ENCODE measurements around the gene DDX39A.
A peak's percentile ranks its signal among the peaks of the same experiment; 100 is the strongest.
"Not testable (repeated sequence)": the region's sequence is repeated elsewhere in the genome, so short reads cannot be mapped to it uniquely, and the experiment has no call there.

Gene DDX39A

GRCh38 chr19:14385492-14385891 is 33.6 kb downstream of the DDX39A start:
- no peak for DNase-seq (ENCODE audit: low read depth)

GRCh38 chr19:14383661-14384555 is 35.2 kb downstream of the DDX39A start:
- peak; percentile 46 for DNase-seq (ENCODE audit: low read depth)

- DNase-seq (ENCODE audit: low read depth): peak; percentile 65
Observed at GRCh38 chr19:14381689-14382474, 37.3 kb downstream of the DDX39A start.

GRCh38 chr19:14379294-14380065 is 39.7 kb downstream of the DDX39A start:
- no peak for DNase-seq (ENCODE audit: low read depth)

GRCh38 chr19:14378890-14379289 is 40.3 kb downstream of the DDX39A start:
- no peak for DNase-seq (ENCODE audit: low read depth)

- DNase-seq (ENCODE audit: low read depth): no peak
Observed at GRCh38 chr19:14377883-14378328, 41.2 kb downstream of the DDX39A start.

- DNase-seq (ENCODE audit: low read depth): no peak
Observed at GRCh38 chr19:14375582-14376291, 43.4 kb downstream of the DDX39A start.

- peak; percentile 55 for DNase-seq (ENCODE audit: low read depth)
Observed at GRCh38 chr19:14375055-14375581, 44.0 kb downstream of the DDX39A start.

- DNase-seq (ENCODE audit: low read depth): not testable (repeated sequence)
Observed at GRCh38 chr19:14374313-14374712, 44.8 kb downstream of the DDX39A start.

GRCh38 chr19:14372384-14373077 is 46.6 kb downstream of the DDX39A start:
- DNase-seq (ENCODE audit: low read depth): not testable (repeated sequence)

- no peak for DNase-seq (ENCODE audit: low read depth)
Observed at GRCh38 chr19:14371301-14371821, 47.8 kb downstream of the DDX39A start.

- DNase-seq (ENCODE audit: low read depth): no peak
Observed at GRCh38 chr19:14370940-14371280, 48.2 kb downstream of the DDX39A start.

GRCh38 chr19:14370169-14370939 is 48.8 kb downstream of the DDX39A start:
- DNase-seq (ENCODE audit: low read depth): no peak

- DNase-seq (ENCODE audit: low read depth): peak; percentile 70
Observed at GRCh38 chr19:14369399-14370168, 49.6 kb downstream of the DDX39A start.

GRCh38 chr19:14368011-14368513 is 51.1 kb downstream of the DDX39A start:
- DNase-seq (ENCODE audit: low read depth): no peak

- no peak for DNase-seq (ENCODE audit: low read depth)
Observed at GRCh38 chr19:14367016-14367415, 52.1 kb downstream of the DDX39A start.

GRCh38 chr19:14366529-14366928 is 52.6 kb downstream of the DDX39A start:
- peak; percentile 86 for DNase-seq (ENCODE audit: low read depth)

- not testable (repeated sequence) for DNase-seq (ENCODE audit: low read depth)
Observed at GRCh38 chr19:14364098-14364443, 55.1 kb downstream of the DDX39A start.

All from activated T-cell treated with anti-CD3 and anti-CD28 coated beads for 1 hour (primary cell).